UCSD-AML1 (cell line): ENCODE data around the gene ATP8B4.
"Not testable (repeated sequence)": the region's sequence is repeated elsewhere in the genome, so short reads cannot be mapped to it uniquely, and the experiment has no call there.

ENCODE experiments used
- DNase-seq: peaks from one replicate; lab custom pipeline; 2025; ENCODE audit not compliant: unreplicated experiment; lab: John Stamatoyannopoulos, UW

ATP8B4 gene

DNA sequence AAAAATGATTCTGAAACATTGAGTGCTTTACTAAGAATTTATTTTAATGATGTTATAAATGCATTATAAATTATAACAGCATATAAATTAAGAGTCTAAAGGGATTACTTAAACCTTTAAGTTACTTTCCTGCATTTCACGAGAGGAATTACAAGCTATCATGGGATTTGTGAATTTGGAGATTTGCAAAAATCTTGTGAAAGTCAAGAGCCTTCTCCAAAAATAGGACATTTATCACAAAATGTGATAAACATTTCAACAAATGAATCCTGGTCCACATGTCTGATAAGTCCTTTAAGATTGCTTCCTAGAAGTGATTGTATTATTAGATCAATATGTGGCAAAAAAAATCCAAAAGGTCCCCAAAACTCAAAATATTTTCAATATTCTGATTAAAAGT, 154.5 kb downstream of the ATP8B4 start:
- DNase-seq, result no peak

DNA sequence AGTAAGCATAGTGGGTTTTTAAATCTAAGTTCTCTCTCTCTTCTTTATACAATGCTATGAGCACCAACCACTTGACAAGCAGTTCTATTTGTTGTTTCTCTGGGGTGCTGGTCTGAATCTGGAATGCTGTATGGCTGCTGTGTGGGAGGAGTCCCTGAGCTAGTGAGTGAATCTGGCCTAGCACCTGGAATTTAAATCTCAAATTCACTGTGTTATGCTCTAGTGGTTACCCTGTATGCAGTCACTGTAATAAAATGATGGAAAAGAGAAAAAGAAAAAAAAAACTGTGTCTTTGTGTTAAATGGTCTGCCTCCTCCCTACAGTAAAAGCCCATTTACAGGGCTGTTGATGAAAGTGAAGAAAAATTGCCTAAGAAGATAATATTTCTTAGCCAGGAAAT, 155.0 kb downstream of the ATP8B4 start:
- DNase-seq, result no peak

DNA sequence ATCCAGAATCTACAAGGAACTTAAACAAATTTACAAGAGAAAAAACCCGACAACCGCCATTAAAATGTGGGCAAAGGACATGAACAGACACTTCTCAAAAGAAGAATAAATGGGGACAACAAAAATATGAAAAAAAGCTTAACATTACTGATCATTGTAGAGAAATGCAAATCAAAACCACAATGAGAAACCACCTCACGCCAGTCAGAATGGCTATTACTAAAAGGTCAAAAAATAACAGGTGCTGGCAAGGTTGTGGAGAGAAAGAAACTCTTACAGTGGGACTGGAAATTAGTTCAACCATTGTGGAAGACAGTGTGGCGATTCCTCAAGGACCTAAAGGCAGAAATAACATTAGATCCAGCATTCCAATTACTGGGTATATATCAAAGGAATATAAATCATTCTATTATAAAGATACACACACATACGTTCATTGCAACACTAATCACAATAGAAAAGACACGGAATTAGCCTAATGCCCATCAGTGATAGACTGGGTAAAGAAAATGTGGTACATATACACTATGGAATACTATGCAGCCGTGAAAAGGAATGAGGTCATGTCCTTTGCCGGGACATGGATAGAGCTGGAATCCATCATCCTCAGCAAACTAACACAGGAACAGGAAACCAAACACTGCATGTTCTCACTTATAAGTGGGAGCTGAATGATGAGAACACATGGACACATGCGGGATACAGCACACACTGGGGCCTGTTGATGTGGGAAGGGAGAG, 155.8 kb downstream of the ATP8B4 start:
- not testable (repeated sequence) for DNase-seq

DNA sequence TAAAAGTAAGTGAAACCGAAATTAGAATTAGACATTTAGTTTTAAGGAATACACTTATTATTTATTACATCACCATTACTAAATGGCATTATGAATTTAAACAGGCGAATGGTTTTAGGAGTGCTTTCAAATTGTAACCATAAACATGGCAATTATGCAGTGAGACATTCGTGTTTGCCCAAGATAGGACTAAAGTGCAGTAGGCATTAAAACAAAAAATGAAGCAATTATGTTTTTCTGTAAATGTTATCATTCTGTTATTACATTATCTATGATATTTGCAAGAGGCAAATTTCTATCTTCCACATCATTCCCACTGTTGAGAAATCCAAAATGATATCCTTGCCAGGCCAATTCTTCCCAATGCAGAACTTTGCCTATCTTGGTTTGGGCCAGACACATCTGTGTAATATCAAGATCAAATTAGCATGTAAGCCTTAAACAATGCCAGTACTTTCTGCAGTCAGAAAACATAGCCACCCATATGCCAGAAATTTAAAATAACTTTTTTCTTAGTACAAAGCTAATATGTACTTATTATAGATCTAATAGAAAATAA, 156.9 kb downstream of the ATP8B4 start:
- DNase-seq, result no peak

DNA sequence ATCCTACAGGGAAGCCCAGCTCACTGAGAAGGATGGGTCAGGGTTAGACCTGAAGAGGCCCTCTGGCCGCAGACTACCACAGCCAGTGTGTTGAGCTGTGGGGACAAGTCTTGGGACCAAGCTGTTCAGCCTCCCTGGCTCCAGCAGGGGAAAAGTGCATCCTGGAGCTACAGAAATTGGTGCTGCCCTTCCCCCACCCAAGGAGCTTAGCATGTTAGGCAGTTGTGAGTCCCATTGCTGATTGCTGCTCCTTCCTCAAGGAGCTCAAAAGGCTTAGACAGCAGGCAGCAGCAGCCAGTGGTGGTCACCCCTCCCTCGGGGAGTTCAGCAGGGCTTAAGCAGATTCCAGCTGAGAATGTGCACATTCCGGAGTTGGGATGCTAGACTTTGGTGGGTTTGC, 165.6 kb downstream of the ATP8B4 start:
- no peak for DNase-seq

DNA sequence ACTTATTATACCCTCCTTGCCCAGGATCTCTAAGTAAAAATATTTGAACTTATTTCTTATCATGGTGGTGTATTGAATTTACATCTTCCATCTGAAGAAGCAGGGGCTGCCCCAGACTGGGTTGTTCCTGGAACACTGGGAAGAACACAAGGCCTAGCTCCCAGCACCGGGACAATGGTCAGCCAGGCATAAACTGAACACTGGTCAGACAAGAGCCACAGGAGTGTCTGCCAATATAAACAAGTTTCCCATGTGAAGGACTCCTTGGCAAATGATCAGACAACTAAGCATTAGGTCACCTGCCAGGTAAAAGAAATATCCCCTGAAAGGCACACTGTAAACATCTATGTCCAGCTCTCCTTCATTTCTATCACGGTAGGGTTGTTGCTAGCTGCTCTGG, 172.4 kb downstream of the ATP8B4 start:
- no peak for DNase-seq

DNA sequence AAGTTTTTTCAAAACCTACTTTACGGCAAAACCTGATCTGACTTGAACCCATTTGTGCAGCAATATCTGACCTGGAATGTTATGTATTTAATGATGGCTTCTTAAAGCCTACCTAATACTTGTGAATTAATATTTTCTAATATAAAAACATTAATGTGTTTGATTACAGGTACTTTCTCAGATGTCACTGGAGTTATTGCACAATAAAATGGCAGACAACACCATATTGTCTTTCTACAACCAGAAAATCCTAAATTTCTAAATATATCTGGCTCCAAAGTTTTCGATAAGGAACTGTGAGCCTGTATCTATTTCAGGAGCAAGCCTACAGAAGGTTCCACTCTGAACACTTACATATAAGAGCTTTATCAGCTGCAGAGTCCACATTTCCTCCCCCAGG, 184.5 kb downstream of the ATP8B4 start:
- DNase-seq, result no peak

DNA sequence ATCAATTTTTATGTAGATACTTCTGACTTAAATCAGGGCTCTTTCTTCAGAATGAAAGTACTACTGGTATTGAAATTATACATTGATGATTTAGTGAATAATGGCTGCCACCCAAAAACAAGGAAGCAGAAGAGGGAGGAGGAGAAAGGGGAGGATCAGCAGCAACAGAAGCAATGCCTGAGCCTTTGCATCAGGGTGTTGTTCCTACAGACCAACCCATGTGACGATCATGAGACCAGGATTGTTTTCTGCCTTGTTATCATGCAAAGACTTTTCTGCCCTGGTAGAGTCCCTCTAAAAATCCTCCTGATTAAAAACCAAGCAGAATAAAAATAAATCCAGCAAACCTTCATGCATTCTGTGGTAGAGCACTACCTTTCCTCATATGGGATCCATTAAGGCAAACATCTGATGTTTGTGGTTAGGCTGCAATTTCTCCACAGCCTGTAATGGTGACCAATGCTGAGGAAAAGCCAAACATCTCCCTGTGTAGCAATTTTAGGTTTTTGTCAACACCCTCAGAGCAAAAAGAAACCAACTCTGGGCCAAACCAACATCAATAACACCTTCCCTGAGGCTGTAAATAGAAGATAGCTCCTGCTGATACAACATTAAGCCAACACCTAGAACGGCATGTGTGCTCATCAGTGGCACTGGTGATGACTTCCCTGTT, 191.7 kb downstream of the ATP8B4 start:
- no peak for DNase-seq

DNA sequence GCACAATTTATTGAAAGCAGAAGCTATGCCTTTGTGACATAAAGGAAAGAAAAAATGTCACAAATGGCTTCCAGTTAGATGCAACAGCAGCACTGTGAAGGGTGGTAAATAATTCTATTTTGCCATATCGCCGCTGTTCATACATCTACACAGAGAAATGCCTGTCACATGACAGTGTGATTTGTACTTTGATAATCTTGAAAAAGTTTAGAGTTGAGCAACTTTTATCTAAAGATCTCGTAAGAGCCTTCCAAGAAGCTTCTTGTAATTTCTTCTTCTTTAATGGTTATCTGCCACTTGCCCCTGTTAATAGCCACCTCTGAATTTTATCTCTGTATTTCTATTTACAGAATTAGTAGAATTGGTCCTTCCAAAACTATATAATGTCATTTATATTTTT, 192.3 kb downstream of the ATP8B4 start:
- no peak for DNase-seq

DNA sequence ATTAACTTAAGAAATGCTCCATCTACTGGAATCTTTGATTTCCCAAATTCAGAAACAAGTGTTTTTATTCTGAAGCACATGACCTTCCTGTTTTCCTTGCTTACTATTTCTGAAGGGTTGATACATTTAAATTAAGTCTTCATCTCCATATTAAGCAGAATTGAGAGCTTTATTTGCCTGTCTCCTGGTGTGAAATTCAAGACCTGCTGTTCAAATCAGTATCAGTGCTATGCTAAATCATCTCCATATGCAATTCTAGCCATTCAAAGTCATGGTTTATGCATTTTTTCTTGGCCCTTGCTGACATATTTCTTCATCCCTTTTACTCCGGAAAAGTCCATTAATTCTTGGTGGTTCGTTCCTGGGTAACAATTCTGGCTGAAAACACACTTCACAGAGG, 195.4 kb downstream of the ATP8B4 start:
- no peak for DNase-seq

DNA sequence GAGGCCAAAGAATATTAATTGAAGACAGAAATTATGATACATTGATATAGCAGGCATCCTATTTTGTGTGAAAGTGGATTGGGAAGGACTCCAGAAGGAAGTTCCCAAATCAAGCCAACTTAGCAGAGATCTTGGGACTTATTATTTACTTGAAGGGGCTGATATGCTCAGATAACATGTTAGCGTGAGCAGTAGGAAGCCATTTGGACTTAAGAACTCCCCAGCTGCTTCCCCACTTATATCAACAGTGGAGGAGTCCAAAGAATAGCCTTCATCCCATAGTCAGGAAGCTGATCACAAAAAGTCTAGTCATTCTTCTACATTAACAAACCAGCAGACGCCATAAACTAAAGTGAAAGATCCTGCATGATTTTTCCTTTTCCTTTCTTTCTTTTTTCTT, 200.0 kb downstream of the ATP8B4 start:
- no peak for DNase-seq

DNA sequence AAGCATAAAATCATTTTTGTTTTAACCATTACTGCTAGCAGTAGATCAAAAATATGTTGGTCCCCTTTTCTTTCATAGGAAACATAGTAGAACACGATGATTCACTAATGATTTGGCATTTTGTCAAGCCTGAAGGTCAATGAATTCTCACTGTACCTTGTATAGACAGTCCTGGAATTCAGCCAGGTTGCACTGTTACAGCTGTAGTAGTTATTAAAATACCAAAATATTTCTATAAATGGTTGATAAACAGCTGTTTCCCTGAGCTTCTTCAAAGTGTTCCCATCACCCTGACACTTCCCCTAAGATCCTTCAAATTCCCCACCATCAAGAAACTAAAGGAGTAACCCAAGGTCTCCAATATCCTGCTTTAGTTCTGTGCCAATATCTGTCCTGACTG, 200.9 kb downstream of the ATP8B4 start:
- DNase-seq, result no peak

DNA sequence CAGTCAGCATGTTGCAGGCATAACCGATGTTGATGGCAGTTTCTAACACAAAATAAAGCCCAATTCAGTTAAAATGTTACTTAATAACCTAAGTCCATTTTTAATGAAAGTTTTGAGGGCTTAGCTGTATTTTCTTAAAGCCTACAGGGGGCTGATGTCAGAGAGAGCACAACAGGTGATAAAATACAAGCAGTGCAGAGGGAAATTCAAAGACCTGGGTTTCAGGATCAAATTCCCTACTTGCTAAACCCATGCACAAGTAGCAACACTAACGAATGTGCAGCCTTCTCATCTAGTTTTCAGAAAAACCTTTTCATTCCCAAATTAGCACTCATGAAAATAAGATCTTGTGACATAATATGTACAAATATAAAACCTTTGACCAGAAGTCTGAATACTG, 202.0 kb downstream of the ATP8B4 start:
- DNase-seq, result no peak

DNA sequence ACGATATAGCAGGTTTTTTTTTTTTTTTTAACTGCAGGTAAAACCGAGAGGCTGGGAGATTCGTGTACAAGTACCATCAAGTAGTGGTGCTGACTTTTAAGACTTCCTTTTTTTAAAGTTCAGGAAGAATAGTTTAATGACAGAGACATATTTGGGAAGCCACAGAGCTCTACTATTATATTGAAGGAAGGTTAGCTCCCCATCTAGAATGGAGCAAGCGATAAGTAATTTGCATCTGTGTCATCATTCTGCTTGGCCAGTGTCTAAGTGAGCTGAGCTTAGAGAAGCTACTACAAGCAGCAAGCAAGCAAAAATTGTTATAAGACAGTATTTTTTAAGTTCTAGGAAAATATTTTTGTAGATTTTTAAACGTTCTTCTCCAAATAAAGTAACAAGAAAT, 203.2 kb downstream of the ATP8B4 start:
- DNase-seq, result no peak

DNA sequence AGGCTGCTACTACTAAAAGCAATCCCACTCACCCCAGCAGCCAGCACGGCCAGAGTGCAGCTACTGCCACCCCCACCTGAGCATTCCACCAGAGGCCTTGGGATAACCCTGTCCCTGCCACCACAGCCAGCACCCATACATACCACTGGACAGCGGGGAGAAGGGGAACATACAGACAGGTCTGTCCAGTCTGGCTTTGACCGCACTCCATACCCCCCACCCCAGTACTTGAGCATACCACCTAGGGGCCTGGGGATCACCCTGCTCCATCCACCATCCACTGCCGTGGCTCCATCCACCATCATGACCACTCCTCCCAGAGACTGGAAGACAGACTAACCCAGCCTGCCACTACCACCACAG, 210.1 kb downstream of the ATP8B4 start:
- no peak for DNase-seq

DNA sequence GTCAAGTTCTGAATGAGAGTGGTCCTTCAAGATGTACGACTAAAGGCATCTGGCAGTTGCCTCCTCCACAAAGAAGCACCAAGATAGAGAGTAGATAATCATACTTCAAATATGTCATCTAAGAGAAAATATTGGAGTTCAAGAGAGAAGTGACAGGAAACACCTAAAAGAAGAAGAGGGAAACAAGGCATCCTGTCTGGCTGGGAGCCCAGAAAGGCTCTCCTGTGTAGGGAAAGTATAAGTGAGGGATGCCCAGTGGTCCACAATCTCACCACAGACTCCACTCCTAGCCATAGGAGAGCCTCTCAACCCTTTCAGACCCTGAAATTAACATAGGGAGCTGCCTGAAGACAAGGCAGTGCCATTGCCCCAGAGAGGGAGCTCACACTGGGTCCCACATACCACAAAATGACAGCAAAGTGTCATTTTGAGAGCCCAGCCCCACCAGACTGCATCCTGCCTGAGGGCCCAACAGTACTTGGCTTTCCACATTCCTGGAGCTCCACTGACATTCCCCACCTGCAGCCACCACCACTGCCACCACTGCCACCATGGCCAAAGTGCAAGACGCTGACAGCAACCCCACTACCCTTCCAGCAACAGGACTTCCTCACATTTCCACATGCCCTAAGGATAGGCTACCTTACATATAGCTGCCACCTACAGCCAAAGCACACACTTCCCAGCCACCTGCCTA, 210.6 kb downstream of the ATP8B4 start:
- peak; percentile 17 for DNase-seq

DNA sequence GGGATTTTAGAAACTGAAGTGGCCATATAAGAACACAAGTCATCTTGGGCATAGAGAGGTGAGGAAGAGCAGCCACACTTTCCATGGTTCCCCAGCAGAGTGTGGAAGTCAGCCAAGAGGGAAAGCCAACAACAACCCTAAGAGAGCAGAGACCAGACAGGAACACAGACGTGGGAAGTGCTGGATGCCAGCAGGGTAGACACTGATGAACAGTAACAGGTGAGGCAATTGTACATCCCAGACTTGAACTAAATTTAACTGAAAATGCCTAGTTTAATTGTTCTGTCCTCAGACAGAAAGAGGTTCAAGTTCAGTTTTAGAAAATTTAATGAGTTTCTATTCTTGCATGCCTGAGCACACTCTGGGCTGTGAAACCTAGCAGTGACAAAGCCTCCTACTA, 212.1 kb downstream of the ATP8B4 start:
- DNase-seq, result no peak

DNA sequence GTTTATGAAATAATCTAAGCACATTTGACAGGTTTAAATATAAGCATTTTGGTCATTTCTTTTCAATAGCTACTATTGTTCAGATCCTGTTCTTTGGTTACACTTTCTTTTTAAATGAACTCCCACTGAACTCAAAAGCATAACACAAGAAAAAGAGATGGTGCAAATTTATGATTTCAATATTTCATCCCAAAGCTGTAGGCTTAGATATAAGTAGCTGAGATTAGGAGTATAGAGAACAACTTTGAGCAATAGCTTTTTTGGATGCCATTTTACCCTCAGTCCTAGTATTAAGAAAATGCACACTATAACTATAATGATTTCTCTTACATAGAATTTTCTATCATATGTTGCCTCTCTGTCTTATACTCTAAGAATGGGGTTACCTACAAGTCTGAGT, 213.8 kb downstream of the ATP8B4 start:
- no peak for DNase-seq

DNA sequence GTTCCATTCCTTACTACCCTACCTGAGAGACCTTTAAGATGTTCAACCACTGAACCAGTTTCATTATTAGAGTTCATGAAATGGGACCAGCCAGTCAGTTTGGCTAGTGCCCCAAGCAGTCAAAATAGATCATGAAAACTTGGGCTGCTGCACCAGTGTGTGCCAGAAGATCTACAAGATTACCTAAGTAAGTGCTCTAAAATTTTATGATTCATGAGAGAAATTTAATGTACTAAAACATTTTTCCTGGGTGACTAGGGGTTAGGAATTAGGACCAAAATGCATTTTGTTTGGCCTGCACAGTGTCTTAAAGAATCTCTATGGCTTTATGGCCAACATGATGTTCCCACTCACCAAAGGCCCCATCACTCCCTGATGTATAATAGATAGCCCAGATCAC, 214.7 kb downstream of the ATP8B4 start:
- DNase-seq, result no peak

DNA sequence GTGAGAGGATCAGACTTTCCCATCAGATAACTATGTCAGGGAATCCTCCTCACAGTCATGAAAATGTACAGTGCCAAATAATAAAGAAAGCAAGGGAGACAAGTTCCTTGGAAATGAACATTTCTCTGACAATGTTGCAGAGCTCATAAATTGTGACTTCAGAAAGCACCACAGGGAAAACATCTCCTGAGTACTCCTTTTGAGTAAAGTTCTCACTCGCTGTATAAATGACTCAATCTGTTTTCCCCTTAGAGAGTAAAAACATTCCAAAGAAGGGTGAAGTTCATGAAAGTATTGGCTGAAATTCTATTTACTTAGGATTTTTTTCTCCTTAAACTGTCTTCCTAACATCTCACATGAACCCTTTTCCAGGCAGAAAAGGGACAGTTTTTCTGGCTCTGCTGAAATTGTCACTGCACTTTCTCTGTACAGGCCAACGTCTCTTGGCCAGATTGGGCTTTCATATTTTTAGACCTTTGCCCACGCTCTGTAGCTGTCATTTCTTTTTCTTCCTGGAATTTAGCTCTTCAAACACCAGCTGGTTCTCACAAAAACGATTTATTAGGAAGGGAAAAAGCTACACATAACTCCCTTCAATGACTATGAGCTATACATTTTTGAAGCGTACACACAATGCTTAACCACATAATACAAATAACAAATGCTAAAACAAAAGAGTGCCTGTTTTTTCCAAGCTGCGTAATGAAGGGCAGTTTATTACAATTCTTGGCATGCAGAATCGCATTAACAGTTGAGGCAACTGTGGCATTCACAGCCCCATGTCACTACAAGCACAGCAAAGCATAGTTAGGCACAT, 216.1 kb downstream of the ATP8B4 start:
- no peak for DNase-seq

DNA sequence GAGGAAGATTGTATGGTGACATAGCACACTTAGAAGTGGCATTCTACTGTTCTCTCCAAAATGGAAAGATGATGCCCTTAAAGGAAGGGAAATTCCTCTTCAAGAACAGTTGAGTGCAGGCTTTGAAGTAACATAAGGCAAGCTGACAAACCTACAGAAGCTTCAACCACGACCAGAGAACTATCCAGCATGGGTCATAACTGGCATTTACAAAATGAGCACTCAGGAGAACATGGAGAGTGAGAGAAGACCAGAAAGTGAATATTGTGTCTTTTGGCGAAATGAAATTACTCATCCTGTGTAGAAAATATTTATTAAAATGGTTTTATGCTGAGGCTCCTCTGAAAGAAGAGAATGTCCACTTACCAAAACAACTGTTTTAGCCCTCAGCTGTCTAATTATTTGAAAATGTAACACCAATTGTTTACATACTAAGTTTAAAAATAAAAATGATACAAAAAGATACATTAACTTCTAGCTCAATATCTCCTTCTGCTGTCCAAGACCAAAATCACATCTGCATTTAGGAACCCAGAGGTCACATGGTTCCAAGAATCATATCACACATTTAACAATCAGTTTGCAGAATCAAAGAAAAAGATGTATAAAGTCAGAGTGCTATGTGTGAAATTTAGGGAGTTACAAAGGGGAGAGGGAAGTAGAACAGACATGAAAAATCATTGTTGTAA, 216.9 kb downstream of the ATP8B4 start:
- DNase-seq, result no peak
